ENCODE data around the gene CRYBB1. TPM values are rescaled to one million over a fixed set of nuclear protein-coding genes. Genes with fewer than 3 reads are reported as not detected.
A peak's percentile ranks its signal among the peaks of the same experiment; 100 is the strongest.

Gene CRYBB1
- polyA plus RNA-seq, 1 of the 3 experiments (the other 2 are of a cell fraction): 0.05 TPM

DNA sequence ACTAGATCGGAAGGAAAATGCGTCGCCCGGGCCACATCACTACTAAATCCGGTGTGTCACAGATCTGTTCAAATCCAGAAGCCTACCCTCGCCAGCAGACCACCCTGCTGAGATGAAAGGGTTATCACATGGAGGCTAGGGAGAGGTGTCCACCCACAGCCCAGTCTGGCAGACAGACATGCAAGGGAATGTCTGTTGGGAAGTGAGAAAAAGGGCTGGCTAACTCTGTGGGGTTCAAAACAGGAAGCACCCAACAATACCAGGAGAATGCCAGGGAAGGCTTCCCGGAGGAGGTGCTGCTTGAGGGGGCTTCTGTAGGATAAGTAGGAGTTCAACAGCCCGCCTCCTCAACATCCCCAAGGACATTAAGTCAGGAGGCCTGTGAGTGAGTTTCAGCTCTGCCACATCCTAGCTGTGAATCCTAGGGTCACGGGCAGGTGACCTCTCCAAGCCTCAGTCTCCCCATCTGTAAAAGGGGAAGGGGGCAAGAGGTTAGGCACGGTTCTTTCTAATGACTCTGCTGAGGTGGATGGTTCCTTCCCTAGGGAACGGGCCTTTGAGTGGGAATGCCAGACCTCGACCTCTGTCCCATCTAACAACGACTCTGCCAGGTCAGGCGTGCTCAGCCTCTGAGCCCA is 29.0 kb downstream of the CRYBB1 start:
- CTCF ChIA-PET: interaction anchor here (1.3 to 1.5 kb wide), 2 partner anchors 33 to 55 kb away, joined by 3 to 5 read pairs; partner anchors contain the start of gene CRYBA4
- TF ChIP-seq, protein P1, sequence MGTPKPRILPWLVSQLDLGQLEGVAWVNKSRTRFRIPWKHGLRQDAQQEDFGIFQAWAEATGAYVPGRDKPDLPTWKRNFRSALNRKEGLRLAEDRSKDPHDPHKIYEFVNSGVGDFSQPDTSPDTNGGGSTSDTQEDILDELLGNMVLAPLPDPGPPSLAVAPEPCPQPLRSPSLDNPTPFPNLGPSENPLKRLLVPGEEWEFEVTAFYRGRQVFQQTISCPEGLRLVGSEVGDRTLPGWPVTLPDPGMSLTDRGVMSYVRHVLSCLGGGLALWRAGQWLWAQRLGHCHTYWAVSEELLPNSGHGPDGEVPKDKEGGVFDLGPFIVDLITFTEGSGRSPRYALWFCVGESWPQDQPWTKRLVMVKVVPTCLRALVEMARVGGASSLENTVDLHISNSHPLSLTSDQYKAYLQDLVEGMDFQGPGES (IDR thresholded peaks at IDR 0.05; ENCODE audit: low read depth, low read length): no peak
- TF ChIP-seq ELF1 (IDR thresholded peaks at IDR 0.05) (no peak), NRF1 (IDR thresholded peaks at IDR 0.05; ENCODE audit: low read depth, low read length) (no peak), GABPA (IDR thresholded peaks at IDR 0.05; ENCODE audit: low read depth) (no peak), SMC3 (IDR thresholded peaks at IDR 0.05; ENCODE audit: low read depth, low read length) (no peak), GATA2 (CRISPR knock-in tag; IDR thresholded peaks at IDR 0.05) (no peak), RCOR1 (IDR thresholded peaks at IDR 0.05; ENCODE audit: low read length) (no peak), EP300 (IDR thresholded peaks at IDR 0.05; ENCODE audit: borderline replicate concordance in 1 of 2, low read depth in 1 of 2, low read length in 1 of 2) (no peak), MXI1 (IDR thresholded peaks at IDR 0.05; ENCODE audit: low read depth, low read length) (no peak), FOSL2 (IDR thresholded peaks at IDR 0.05; ENCODE audit: borderline replicate concordance, low read depth) (no peak), TEAD4 (IDR thresholded peaks at IDR 0.05; ENCODE audit: borderline replicate concordance, insufficient read depth) (no peak), JUND (IDR thresholded peaks at IDR 0.05) (no peak), RXRA (IDR thresholded peaks at IDR 0.05; ENCODE audit: borderline replicate concordance, low read depth) (no peak), POLR2AphosphoS5 (IDR thresholded peaks at IDR 0.05; ENCODE audit: low read depth, low read length) (no peak), SIN3A (IDR thresholded peaks at IDR 0.05; ENCODE audit: borderline replicate concordance, low read depth, low read length) (no peak), CHD2 (IDR thresholded peaks at IDR 0.05; ENCODE audit: low read length, partially characterized antibody) (no peak)
- TF ChIP-seq, protein P2, sequence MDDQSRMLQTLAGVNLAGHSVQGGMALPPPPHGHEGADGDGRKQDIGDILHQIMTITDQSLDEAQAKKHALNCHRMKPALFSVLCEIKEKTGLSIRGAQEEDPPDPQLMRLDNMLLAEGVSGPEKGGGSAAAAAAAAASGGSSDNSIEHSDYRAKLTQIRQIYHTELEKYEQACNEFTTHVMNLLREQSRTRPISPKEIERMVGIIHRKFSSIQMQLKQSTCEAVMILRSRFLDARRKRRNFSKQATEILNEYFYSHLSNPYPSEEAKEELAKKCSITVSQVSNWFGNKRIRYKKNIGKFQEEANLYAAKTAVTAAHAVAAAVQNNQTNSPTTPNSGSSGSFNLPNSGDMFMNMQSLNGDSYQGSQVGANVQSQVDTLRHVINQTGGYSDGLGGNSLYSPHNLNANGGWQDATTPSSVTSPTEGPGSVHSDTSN (IDR thresholded peaks at IDR 0.05): no peak
- TF ChIP-seq, protein P3, sequence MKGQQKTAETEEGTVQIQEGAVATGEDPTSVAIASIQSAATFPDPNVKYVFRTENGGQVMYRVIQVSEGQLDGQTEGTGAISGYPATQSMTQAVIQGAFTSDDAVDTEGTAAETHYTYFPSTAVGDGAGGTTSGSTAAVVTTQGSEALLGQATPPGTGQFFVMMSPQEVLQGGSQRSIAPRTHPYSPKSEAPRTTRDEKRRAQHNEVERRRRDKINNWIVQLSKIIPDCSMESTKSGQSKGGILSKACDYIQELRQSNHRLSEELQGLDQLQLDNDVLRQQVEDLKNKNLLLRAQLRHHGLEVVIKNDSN (IDR thresholded peaks at IDR 0.05; ENCODE audit: borderline replicate concordance, low read depth): no peak
- TF ChIP-seq, protein P4, sequence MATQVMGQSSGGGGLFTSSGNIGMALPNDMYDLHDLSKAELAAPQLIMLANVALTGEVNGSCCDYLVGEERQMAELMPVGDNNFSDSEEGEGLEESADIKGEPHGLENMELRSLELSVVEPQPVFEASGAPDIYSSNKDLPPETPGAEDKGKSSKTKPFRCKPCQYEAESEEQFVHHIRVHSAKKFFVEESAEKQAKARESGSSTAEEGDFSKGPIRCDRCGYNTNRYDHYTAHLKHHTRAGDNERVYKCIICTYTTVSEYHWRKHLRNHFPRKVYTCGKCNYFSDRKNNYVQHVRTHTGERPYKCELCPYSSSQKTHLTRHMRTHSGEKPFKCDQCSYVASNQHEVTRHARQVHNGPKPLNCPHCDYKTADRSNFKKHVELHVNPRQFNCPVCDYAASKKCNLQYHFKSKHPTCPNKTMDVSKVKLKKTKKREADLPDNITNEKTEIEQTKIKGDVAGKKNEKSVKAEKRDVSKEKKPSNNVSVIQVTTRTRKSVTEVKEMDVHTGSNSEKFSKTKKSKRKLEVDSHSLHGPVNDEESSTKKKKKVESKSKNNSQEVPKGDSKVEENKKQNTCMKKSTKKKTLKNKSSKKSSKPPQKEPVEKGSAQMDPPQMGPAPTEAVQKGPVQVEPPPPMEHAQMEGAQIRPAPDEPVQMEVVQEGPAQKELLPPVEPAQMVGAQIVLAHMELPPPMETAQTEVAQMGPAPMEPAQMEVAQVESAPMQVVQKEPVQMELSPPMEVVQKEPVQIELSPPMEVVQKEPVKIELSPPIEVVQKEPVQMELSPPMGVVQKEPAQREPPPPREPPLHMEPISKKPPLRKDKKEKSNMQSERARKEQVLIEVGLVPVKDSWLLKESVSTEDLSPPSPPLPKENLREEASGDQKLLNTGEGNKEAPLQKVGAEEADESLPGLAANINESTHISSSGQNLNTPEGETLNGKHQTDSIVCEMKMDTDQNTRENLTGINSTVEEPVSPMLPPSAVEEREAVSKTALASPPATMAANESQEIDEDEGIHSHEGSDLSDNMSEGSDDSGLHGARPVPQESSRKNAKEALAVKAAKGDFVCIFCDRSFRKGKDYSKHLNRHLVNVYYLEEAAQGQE (IDR thresholded peaks at IDR 0.05; ENCODE audit: low read depth, low read length): no peak

More for the DNA sequence above, 29.0 kb downstream of the CRYBB1 start:
- Histone ChIP-seq H3K9me2 (no peaks in the 10 kb centered on the region), H3K4me3 (ENCODE audit: low read depth in 2 of 2, low read length in 1 of 2) (peak overlapping the region; percentile 74 to 88), H2AFZ (ENCODE audit: low read depth) (peak overlapping the region; percentile 91; the same call in 1 of the 2 replicates), H3K9ac (peak overlapping the region; percentile 83; the same call in 1 of the 2 replicates), H3K9me3 (no peaks in the 10 kb centered on the region), H4K20me1 (ENCODE audit: insufficient read depth) (no peaks in the 10 kb centered on the region; the same call in 1 of the 2 replicates), H3F3A (replicated peaks; ENCODE audit: insufficient read depth) (peaks cover 20% of the 10 kb centered on the region), H3K79me2 (ENCODE audit: insufficient read depth) (peaks cover 30% of the 10 kb centered on the region), H3K27me3 (ENCODE audit: insufficient read depth) (no peaks in the 10 kb centered on the region), H3K4me2 (peak overlapping the region; percentile 94), H3K27ac (ENCODE audit: low read depth in 2 of 2, low read length in 1 of 2) (peak overlapping the region in 1 of 2 experiments; percentile 44; a peak in 1 of 4 replicates), H3K4me1 (ENCODE audit: control insufficient read depth in 1 of 2, insufficient read depth in 2 of 2, low read depth in 1 of 2, low read length in 1 of 2) (peaks cover 10 to 17% of the 10 kb centered on the region in 2 experiments; a peak in 3 of 4 replicates), H3K36me3 (replicated peaks in 1 of 2; ENCODE audit: control insufficient read depth in 1 of 2, insufficient read depth in 2 of 2, low read length in 1 of 2) (peaks cover 0 to 5% of the 10 kb centered on the region in 2 experiments)
- POLR2A ChIA-PET: no interaction called here
- 78% methylated on average over 14 of the region's 14 CpGs for WGBS (ENCODE audit: low lambda C conversion rate)
- DNase-seq: no peak
